NCI-H524 (cell line): ENCODE measurements around the gene CCDC38.
"Not testable (repeated sequence)": the region's sequence is repeated elsewhere in the genome, so short reads cannot be mapped to it uniquely, and the experiment has no call there.

ENCODE experiments used
- DNase-seq, 2 experiments: peaks; one replicate each; lab custom pipeline; 2025; lab: John Stamatoyannopoulos, UW

CCDC38 gene

DNA sequence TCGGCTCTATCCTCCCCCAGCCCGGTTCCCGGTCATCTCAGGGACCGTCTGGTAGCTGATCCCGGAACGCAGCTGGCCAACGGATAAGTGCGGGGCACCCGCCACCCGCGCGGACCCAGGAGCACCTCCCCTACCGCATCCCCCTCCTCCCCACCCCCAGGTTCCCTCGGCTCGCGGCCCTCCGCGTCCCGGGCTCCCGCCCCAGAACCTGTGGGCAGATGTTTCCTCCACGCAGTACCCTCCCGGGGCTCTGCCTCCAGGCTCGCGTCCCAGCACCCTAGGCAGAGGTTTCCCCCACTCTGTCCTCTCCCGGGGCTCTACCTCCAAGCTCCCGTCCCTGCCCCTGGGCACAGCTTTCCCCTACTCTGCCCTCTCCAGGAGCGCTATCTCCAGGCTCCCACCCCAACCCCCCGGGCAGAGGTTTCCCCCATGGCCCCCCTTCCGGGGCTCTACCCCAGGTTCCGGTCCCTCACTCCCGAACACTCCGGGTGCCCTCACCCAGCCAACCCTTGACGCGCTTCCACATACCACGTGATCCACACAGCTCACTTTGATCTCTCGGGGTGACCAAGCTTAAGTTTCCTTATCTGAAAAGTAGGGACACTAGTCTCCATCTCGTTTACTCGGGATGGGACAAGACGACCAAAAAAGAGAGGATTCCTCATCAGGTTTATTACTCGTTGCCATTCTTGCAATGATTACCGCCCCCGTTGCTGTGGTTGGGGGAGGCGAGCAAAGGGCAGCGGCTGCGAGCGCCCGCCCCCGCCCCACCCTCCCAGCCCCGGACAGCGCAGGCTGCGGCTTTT lies at the start of gene CCDC38:
TSS of gene CCDC38 (minus strand) at position 91 of the 806 bp plus-strand sequence. CDS start 6,105 bp downstream, outside the sequence.
- peak; percentile 75 to 89 for DNase-seq

DNA sequence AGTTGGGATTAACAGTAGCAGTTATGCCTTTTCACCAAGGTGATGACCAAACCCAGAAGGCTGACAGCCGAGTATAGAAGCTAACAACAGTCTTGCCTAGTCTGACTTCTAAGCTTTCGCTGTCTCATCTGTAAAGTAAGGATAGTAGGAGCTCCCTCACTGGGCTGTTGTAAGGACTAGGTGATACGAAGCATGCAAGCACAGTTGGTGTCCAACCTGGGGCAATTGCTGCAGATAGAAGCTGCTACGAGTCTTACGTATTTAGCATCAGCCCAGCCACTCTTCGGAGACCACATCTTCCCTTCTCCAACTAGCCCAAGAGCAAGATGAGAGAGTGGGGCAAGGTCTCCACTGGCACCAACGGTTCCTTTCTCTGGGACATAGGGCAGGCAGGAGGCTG lies 47.7 kb upstream of the CCDC38 start:
- no peak for DNase-seq

DNA sequence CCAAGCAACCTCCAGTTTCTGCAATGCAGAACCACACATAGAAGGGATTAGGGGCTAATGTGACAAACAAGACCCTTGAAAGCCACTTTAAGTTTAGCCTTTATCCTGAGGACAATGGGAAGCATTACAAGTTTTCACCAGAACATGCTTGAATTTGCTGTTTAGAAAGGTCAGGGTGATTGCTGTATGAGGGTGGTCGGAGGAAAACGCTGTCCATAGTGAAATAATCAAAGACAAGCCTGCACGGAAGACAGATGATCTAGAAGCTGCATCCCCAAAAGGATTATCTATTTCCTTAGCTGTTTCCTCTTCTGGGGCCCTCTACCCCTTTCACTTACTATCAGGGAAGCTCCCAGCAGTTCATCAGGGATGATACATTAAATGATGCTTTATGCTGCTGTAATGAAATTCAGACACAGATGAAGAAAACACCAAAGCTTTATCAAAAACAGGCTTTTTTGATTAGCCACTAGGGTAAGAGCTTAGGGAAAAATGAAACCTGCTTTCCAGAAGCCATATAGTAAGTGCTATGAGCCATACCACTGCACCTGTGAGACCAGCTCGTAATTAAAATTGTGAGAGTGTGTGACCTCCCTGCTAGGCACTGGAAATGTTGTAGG lies 47.2 kb upstream of the CCDC38 start:
- no peak for DNase-seq

DNA sequence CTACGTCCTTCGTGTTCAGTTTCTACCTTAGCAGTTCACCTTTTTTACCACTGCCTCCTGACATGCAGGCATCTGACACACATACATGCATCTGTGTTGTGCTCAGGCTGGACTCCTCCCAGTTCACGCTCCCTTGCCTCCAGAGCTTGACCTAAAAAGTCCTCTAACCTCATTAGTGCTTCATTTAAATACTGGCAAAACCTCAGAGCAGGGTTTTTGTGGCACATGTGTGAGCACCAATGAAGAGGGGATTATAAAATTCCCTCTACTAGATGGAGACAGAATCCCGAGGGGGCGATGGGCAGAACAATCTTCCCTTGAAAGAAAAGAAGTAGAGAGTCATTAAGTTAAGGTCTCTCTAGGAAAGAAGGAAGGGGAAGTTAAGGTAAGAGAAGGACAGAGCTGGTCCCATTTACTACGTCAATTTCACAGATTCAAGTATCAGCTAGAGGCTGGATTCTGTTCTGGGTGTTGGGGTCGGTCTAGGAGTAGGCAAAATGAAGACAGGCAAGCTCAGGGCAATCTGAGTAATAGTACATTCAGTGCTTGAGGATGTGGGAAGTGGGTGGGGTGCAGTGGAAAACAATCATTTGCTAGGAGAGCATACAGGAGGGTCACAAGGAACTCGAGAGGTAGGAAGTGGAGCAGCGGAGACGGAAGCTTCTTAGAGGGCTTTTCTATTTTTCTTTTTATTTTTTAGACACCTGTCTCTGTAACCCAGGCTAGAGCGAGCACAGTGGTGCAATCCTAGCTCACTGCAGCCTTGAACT lies 46.3 kb upstream of the CCDC38 start:
- DNase-seq = no peak

DNA sequence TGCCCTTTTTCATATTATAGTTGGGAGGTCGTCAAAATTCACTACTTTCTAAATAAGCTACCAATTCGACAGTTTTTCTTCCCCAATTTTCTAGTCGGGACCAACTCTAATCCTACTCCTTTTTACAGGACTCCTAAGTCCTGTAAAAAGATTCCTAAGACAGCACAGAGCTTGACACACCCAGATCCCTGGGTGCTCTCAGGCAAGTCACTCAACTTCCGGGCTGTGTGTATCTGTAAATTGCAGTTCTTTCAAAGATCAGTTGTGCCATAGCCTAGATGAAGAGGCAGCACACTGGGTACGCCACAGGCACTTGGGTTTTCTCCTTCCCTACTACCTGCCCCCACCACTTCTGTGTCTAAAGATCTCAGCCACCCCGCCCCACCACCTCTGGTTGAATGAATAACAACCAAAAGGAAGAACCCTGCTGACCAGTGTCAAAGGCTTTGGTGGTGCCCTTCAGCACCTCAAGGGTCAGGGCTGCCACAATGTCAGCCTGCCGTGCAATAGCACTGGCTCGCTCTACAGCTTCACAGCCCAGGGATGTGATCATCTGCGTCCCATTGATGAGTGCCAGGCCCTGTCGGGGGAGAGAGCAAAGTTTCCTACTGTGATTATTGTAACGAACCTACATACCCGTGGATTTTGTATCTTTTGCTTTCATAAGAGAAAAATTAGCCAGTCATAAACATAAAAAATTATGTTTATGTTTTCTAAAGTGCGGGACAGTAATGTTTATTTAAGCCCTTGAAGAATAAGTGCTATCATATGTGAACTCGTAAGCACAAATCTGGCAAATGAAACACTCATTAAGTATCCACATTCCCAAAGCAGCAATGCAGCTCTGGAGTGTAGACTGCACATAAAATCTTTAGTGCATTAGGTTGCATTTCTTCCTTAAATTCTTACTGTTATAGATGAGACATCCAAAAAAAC lies 44.5 kb upstream of the CCDC38 start:
- DNase-seq = no peak

DNA sequence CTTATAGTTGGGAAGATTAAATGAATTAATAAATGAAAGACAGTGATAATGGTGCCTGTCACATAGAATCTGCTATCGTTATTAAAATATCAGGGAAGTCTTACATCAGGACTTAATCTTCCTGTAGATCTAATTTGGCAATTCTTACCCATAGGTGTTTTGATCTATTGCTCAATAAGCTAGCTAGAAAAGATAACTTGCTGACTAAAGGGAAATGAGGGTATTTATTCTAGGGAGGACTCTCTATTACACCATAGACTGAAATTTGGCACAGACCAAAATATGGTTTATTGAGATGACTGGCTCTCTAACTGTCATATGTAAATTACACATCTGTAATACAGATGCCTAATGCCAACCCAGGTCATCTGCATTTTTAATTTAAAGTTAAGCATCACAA lies 42.3 kb upstream of the CCDC38 start:
- DNase-seq = no peak

DNA sequence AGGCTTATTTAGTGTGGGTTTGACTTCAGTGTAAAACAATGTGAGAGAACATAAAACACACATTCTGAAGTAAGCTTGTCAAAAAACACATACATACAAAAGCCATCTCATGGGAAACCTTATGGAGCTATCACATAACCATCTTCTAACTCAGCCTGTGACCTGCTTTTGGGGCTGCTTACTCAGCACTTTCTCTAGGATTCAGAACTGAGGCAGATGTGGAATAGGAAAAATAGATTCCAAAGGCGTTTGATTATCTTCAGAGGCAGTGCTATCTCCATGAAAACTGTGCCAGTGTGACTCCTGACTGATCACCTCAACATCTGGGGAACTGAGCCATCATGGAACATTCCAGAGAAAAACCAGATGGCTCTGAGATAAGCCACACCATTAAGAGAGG lies 40.2 kb upstream of the CCDC38 start:
- no peak for DNase-seq

DNA sequence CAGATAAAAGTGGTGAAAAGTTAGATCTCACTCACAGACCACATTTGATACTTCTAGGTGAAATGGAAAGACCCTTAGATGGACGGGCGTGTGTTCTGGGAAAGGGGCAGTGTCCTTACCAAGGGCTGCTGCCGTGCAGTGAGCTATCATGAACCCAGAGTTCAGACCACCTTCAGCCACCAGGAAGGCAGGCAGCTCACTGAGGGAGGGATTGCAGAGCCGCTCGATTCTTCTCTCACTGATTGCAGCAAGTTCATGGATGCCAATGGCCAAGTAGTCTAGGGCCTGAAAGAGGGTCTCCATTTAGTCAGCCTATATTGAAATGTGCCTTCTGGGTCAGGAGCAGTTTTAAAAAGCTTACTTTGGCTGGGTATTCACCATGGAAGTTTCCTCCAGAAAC lies 38.0 kb upstream of the CCDC38 start:
- no peak for DNase-seq

DNA sequence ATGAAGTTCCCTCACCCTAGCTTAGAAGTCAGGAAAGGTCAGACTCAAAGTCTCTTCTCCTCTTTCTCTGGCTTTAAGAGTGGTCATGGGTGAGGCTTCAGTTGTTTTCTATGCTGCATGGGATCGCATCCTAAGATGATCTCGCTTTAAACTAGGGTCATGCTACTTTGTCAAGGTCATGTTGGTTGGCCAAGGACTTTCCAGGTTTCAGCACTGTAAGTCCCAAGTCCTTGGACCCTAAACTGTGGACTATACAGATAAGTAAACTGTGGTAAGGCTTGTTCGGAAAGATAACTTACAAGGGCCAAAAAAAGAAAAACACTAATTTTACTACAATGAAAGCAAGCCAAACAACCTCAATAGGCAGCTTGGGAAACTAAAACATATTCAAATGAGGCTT lies 36.4 kb upstream of the CCDC38 start:
- DNase-seq = no peak

DNA sequence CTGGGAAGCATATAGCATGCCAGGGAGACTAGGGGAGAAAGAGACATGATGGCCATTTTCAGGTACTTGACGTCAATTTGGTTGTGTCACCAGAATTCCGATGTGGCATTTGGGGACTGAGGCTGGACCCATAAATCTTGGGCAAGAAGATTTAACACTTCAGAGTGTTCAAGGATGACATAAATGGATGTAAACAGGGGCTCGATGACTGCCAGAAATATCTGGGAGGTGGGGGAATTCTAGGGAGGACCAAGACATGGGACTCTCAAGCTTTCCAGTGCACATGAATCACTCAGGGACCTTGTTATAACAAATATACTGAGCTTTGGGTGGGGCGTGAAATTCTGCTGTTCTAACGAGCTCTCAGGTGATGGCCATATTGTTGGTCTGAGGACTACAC lies 35.9 kb upstream of the CCDC38 start:
- DNase-seq = no peak

DNA sequence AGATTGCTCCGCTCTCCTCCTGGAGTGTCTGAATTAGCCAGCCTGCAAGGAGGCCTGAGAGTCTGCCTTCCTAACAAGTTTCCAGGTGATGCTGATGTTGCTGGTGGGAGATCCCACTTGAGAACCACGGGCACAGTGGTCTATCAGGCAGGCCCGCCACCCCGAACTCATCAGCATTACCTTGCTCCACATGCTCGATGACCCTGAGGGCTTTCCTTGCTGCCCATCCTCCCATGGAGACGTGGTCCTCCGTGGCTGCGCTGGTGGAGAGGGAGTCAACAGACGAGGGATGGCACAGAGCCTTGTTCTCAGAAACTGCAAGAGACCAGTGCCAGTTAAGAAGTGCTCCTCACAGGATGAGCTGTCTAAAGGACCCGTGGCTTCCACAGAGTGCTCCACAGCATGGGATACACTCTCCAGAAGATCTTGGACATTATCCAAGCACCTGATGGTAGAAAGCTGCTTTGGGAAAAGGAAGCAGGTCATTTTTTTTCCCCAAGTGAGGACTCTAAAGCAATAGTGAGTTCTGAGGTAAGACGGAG lies 35.4 kb upstream of the CCDC38 start:
- no peak for DNase-seq

DNA sequence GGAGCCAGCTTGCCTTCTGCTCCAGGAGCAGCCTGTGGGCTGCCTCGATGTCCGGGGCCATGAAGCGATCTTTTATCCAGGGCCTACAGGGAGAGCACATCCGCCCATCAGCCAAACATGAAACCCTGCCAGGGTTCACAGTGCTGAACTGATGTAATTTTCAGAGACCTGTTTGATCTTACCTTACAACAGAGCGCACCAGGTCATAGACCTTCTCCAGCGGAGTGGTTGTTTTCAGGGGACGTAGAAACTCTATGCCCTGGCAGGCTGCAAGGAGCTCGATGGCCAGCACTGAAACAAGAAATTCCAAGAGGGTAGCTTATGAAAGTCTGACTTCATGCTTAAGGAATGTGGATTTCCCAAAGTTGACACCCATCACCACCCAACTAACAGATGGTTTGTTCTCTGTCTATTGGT lies 34.0 kb upstream of the CCDC38 start:
- no peak for DNase-seq

DNA sequence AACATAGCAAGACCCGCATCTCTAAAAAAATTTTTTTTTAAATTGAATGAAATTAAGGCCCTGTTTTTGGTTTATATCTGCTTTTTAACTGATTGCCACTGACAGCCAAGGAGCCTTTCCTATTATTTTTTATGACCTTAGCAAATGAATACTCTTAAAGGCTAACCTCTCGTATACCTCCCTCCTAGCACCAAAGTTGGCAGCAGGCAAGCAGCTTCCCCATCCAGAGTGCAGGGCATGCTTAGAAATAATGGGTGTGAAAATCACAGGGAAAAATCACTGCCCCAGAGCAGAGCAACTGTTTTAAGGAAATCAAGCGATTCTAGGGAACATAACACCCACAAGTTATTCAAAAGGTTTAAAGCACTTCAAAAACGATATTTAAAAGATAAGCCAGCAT lies 33.1 kb upstream of the CCDC38 start:
- no peak for DNase-seq

DNA sequence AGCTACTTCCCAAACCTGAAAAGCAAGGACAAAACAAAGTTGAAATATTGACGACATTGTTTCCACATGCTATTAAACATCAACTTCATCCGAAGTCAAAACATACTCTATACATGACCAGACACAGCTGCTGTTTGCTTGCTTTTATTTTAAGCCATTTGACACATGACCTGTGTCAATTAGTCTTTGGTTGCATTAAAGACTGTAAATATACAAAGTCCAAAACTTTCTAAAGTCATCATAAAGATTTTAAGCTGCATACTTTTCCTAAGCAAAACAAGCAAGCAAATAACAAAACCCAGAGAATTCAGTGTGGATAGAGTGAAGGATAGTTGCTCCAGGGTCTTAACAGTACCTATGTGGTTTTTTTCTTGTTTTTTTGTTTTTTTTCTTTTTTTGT lies 31.9 kb upstream of the CCDC38 start:
- DNase-seq = no peak

DNA sequence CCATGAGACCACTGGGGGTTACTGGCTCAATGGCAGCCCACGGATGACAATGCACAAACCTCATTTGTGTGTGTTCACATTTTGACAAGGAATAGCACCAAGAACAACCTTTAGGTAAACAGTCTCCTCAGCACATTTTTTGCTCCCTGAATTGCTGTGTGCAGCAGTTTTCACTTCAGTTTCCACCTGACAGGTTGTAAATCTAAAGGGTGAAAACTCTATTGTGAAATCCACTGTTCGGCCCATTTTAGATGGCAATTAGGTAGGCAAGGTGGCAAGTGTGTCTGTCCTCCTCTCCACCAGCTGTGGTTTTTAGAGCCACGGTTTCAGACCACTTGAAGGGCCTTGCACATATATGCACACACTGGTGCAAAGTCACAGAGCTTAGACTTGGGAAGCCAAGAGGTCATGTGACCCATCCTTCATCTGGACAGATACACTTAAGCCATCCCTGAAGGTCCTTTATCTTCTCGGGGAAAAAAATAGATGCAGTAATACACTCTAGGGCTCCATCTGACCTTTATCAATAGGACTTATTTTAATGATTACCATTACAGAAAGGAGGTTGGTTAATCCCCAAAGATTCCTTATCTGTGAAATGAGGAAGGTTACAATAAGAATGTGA lies 30.5 kb upstream of the CCDC38 start:
- DNase-seq = peak in 1 of 2 experiments; percentile 58

DNA sequence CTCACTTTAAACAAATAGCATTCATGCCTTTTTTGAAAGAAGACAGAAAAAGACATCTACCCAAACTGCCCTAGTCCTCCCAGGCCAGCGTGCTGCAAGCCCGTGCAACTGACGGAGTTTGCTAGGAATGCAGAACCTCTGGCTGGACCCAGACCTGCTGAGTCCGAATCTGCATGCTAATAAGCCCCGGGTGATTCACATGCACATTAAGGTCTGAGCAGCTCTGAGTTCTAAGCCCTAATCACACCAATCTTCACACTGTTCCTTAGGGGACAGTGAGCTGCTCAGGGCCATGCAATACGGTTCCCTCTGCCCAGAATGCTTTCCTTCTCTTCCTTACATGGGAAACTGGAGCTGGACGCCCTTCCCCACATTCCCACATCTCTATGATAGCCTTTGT lies 28.5 kb upstream of the CCDC38 start:
- no peak for DNase-seq

DNA sequence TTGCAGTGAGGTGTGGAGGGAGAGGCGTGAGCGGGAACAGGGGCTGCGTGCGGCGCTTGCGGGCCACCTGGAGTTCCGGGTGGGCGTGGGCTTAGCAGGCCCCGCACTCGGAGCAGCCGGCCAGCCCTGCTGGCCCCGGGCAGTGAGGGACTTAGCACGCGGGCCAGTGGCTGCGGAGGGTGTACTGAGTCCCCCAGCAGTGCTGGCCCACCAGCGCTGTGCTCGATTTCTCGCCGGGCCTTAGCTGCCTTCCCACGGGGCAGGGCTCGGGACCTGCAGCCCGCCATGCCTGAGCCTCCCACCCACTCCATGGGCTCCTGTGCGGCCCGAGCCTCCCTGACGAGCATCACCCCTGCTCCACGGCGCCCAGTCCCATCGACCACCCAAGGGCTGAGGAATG lies 26.7 kb upstream of the CCDC38 start:
- DNase-seq = not testable (repeated sequence)

DNA sequence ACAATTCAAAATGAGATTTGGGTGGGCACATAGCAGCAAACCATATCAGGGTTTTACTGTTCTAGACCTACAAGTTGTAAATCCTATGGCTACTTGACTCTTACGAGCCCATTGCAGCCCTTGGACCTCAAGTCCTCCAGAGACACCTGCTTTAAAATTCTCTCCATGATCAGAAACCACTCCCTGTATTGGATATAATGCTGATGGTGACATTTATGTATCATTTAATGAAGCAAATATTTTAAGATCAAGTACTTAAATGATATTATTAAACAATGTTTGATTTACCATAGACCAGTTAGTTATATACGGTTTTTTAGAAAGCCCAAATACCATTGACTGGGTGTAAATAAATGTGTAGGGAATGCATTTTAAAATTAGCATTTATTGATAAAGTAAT lies 24.9 kb upstream of the CCDC38 start:
- DNase-seq = no peak

DNA sequence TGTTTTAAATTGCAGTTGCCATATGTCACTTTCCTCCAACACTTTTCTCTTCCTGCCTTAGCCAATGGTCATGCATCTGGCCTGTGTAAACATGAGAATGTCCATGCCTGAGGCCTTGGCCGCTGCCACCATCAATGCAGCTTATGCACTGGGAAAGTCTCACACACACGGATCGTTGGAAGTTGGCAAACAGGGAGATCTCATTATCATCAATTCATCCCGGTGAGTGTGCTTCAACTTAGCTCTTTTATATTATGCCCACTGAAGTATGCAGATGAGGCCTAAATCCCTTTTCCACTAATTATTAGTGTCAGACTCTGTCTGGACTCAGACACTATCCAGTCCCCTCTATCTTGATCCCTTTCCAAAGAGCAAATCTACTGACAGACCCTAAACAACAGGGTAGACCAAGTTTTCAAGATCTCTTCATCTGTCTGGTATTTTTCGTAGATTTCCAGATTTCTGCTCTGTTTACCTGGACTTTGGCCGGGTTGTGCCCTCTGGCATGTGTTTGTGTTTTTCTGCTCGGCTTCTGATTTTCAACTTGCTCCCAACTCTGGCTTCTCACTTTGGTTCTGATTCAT lies 24.0 kb upstream of the CCDC38 start:
- peak in 1 of 2 experiments; percentile 27 for DNase-seq

DNA sequence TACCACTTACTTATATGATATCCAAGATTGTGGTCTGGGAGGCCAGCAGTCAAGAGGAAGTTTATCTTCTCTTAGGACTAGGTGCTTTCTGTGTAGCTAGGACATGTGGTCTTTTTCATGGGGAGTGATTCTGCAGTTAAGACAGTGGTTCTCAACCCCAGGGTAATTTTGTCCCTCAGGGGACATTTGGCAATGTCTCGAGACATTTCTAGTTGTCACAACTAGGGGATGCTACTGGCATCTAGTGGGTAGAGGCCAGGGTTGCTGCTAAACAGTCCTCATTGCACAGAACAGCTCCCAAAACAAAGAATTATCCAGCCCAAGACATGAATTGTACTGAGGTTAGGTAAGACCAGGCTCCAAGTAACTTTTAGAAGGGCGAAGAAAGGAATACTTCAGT lies 20.7 kb upstream of the CCDC38 start:
- DNase-seq = peak; percentile 3 to 34

DNA sequence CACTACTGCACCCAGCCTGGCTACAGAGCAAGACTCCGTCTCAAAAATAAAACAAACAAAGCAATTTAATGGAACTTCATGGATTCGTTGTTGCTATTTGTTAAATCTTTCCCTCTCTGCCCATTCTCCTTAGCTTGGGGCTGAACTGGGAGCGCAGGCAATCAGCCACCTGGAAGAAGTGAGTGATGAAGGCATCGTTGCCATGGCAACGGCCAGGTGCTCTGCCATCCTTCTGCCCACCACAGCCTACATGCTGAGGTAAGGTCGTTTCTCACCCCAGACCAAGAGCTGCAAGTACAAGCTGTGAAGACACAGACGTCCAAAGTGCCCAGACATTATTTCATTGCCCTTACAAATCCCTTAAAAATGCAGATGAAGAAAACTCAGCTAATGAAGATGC lies 19.8 kb upstream of the CCDC38 start:
- DNase-seq = peak in 1 of 2 experiments; percentile 5
